ENCODE measurements around the gene GPR137.

GPR137 gene

DNA sequence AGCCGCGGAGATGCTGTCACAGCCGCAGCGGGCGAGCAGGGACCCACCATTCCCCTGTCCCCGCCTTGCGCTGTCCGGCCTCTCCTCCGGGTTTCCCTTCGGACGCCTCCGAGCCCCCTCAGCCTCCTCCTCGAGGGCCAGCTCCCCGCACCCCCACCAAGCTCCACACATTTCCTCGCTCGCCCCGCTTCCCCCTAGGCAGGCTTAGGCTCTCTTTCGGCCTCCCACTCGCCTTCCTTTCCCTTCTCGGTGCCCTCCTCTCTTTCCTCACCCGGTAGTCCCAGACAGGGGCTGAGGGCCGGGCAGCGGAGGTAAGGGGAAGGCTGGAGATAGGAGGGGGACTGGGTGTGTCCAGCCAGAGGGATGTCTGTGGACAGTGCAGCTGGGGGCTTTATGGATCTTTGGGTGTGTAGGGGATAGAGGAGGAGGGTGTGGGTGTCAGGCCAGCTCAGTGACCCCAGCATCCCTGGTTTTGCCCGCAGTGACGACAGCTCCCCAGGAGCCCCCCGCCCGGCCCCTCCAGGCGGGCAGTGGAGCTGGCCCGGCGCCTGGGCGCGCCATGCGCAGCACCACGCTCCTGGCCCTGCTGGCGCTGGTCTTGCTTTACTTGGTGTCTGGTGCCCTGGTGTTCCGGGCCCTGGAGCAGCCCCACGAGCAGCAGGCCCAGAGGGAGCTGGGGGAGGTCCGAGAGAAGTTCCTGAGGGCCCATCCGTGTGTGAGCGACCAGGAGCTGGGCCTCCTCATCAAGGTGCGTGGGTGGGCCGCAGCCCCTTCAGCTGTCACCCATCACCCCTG, 7.0 kb downstream of the GPR137 start:
- H3K27me3 ChIP-seq (ENCODE audit: control insufficient read depth in 5 of 5, insufficient read depth in 4 of 5, low read length in 5 of 5), result peaks cover 42 to 71% (median 59%) of the 10 kb centered on the region in 5 donors
- peaks cover 0 to 4% (median 0%) of the 10 kb centered on the region in 5 donors for H3K36me3 ChIP-seq (ENCODE audit: control insufficient read depth in 5 of 5, insufficient read depth in 5 of 5, low read length in 5 of 5)
- H3K4me3 ChIP-seq (ENCODE audit: low read depth in 1 of 5, low read length in 5 of 5), result peak overlapping the region in 2 of 5 donors; percentile 36 to 58
- no peaks in the 10 kb centered on the region for H3K9me3 ChIP-seq (ENCODE audit: control insufficient read depth in 5 of 5, low read length in 5 of 5)
- peaks cover 0 to 19% (median 12%) of the 10 kb centered on the region in 5 donors for H3K4me1 ChIP-seq (ENCODE audit: control insufficient read depth in 5 of 5, insufficient read depth in 5 of 5, low read length in 5 of 5)
- H3K9ac ChIP-seq (ENCODE audit: low read length in 5 of 5), result peak overlapping the region in 1 of 5 donors; percentile 37
- H3K27ac ChIP-seq (ENCODE audit: low read depth, low read length), result no peak overlapping the region

DNA sequence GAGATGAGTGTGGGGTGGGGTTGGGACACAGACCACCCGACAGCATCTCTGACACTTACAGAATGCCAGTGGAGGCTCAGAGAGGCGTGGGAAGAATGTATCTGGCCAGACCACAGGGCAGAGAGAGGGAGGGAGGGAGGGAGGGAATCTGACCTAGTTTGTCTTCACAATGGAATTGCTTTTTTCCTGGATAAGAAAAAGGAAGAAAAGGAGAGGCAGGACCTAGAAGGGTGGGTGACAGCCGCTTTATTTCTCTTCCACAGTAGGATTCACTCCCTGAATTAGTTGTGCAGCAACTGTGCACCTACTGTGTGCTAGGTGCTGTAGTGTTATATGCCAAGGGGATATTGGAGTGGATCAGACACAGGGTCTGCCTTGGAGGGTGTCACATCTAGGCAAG, 9.1 kb downstream of the GPR137 start:
- peaks cover 0 to 36% (median 25%) of the 10 kb centered on the region in 5 donors for H3K4me1 ChIP-seq (ENCODE audit: control insufficient read depth in 5 of 5, insufficient read depth in 5 of 5, low read length in 5 of 5)
- H3K4me3 ChIP-seq (ENCODE audit: low read depth in 1 of 5, low read length in 5 of 5), result no peak overlapping the region
- no peak overlapping the region for H3K27ac ChIP-seq (ENCODE audit: low read depth, low read length)
- H3K9ac ChIP-seq (ENCODE audit: low read length in 5 of 5), result no peak overlapping the region
- no peaks in the 10 kb centered on the region for H3K36me3 ChIP-seq (ENCODE audit: control insufficient read depth in 5 of 5, insufficient read depth in 5 of 5, low read length in 5 of 5)
- H3K9me3 ChIP-seq (ENCODE audit: control insufficient read depth in 5 of 5, low read length in 5 of 5), result no peaks in the 10 kb centered on the region
- peaks cover 50 to 82% (median 66%) of the 10 kb centered on the region in 5 donors for H3K27me3 ChIP-seq (ENCODE audit: control insufficient read depth in 5 of 5, insufficient read depth in 4 of 5, low read length in 5 of 5)

DNA sequence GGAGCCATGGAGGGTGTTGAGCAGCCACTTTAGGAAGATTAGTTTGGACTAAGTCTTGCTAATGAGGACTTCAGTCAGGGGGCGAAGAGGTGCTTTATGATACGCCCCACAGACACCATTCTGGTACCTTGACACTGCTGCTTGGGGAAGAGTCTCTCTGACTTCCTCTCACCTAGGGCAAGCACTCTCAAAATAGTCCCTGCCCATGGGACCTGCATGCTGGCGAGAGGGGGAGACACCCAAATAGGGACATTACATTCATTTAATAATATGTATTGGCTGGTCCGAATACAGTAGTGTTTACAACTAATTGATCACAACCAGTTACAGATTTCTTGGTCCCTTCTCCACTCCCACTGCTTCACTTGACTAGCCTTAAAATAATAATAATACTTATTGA, 10.1 kb downstream of the GPR137 start:
- H3K27me3 ChIP-seq (ENCODE audit: control insufficient read depth in 5 of 5, insufficient read depth in 4 of 5, low read length in 5 of 5), result peaks cover 45 to 79% (median 61%) of the 10 kb centered on the region in 5 donors
- no peaks in the 10 kb centered on the region for H3K9me3 ChIP-seq (ENCODE audit: control insufficient read depth in 5 of 5, low read length in 5 of 5)
- H3K36me3 ChIP-seq (ENCODE audit: control insufficient read depth in 5 of 5, insufficient read depth in 5 of 5, low read length in 5 of 5), result no peaks in the 10 kb centered on the region
- no peak overlapping the region for H3K9ac ChIP-seq (ENCODE audit: low read length in 5 of 5)
- peaks cover 0 to 46% (median 33%) of the 10 kb centered on the region in 5 donors for H3K4me1 ChIP-seq (ENCODE audit: control insufficient read depth in 5 of 5, insufficient read depth in 5 of 5, low read length in 5 of 5)
- H3K27ac ChIP-seq (ENCODE audit: low read depth, low read length), result no peak overlapping the region
- no peak overlapping the region for H3K4me3 ChIP-seq (ENCODE audit: low read depth in 1 of 5, low read length in 5 of 5)

DNA sequence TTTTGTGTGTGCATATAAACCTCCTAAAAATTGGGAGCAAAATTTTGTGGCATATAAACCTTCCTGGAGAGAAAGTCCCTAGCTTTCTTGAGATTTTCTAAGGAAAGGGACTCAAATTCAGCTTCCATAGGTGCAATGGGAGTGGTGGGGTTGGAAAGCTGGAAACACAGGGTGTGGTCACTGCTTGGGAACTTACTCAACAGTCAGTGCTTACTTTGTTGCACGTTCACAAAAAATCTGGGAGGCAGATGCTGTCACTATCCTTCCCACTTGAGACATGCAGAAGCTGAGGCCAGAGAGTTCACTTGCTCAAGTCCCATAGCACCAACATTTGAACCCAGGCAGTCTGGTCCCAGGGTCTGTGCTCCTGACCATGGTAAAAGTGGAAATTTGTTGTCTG, 10.6 kb downstream of the GPR137 start:
- H3K27me3 ChIP-seq (ENCODE audit: control insufficient read depth in 5 of 5, insufficient read depth in 4 of 5, low read length in 5 of 5), result peaks cover 41 to 75% (median 56%) of the 10 kb centered on the region in 5 donors
- no peak overlapping the region for H3K27ac ChIP-seq (ENCODE audit: low read depth, low read length)
- H3K9me3 ChIP-seq (ENCODE audit: control insufficient read depth in 5 of 5, low read length in 5 of 5), result no peaks in the 10 kb centered on the region
- H3K4me1 ChIP-seq (ENCODE audit: control insufficient read depth in 5 of 5, insufficient read depth in 5 of 5, low read length in 5 of 5), result peaks cover 0 to 46% (median 36%) of the 10 kb centered on the region in 5 donors
- H3K4me3 ChIP-seq (ENCODE audit: low read depth in 1 of 5, low read length in 5 of 5), result no peak overlapping the region
- no peaks in the 10 kb centered on the region for H3K36me3 ChIP-seq (ENCODE audit: control insufficient read depth in 5 of 5, insufficient read depth in 5 of 5, low read length in 5 of 5)
- H3K9ac ChIP-seq (ENCODE audit: low read length in 5 of 5), result no peak overlapping the region

DNA sequence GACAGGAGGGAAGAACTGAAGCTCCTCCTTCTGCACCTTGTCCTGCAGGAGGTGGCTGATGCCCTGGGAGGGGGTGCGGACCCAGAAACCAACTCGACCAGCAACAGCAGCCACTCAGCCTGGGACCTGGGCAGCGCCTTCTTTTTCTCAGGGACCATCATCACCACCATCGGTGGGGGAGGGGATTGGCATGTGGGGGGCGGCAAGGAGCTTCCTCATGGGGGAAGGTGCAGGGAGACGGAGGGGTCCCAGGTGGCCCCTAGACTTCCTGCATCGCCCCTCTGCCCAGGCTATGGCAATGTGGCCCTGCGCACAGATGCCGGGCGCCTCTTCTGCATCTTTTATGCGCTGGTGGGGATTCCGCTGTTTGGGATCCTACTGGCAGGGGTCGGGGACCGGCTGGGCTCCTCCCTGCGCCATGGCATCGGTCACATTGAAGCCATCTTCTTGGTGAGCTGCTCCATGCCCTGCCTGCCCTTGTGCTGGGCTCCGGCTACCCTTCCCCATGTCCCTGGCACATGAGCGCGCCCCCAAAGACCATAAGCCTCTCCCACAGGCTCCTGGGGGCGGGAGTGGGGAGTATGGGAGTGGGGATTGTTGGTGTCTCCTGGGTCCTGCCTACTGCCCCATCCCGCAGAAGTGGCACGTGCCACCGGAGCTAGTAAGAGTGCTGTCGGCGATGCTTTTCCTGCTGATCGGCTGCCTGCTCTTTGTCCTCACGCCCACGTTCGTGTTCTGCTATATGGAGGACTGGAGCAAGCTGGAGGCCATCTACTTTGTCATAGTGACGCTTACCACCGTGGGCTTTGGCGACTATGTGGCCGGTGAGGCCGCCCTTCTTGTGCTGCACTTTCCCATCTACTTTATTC, 11.4 kb downstream of the GPR137 start:
- Histone ChIP-seq H3K4me3 (ENCODE audit: low read depth in 1 of 5, low read length in 5 of 5) (no peak overlapping the region), H3K27ac (ENCODE audit: low read depth, low read length) (no peak overlapping the region), H3K36me3 (ENCODE audit: control insufficient read depth in 5 of 5, insufficient read depth in 5 of 5, low read length in 5 of 5) (no peaks in the 10 kb centered on the region), H3K9ac (ENCODE audit: low read length in 5 of 5) (no peak overlapping the region), H3K27me3 (ENCODE audit: control insufficient read depth in 5 of 5, insufficient read depth in 4 of 5, low read length in 5 of 5) (peaks cover 41 to 66% (median 52%) of the 10 kb centered on the region in 5 donors), H3K9me3 (ENCODE audit: control insufficient read depth in 5 of 5, low read length in 5 of 5) (no peaks in the 10 kb centered on the region), H3K4me1 (ENCODE audit: control insufficient read depth in 5 of 5, insufficient read depth in 5 of 5, low read length in 5 of 5) (peaks cover 0 to 40% (median 30%) of the 10 kb centered on the region in 5 donors)

DNA sequence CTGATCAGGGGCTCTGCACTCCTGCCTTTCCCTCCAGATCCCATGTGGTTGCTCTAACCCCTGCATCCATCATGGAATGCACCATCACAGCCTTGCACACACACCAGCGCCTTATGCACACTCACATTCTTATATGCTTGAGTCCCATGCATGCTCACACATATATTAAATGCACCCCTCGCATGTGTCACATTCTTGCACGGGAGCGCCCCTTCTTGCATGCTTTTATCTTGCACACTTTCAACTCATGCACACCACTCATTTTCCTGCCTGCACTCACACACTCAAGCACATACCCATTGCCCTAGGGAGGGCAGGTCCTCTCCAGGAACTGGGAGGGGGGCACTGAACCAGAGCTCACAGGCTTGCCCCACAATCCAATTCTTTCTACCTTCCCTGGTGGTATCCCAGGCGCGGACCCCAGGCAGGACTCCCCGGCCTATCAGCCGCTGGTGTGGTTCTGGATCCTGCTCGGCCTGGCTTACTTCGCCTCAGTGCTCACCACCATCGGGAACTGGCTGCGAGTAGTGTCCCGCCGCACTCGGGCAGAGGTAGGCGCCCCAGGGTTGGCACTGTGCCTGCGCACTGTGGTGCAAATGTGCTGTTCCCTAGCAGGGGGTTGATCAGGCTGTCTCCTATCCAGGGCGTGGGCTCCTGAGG, 12.2 kb downstream of the GPR137 start:
- Histone ChIP-seq H3K9me3 (ENCODE audit: control insufficient read depth in 5 of 5, low read length in 5 of 5) (no peaks in the 10 kb centered on the region), H3K4me3 (ENCODE audit: low read depth in 1 of 5, low read length in 5 of 5) (no peak overlapping the region), H3K27ac (ENCODE audit: low read depth, low read length) (no peak overlapping the region), H3K4me1 (ENCODE audit: control insufficient read depth in 5 of 5, insufficient read depth in 5 of 5, low read length in 5 of 5) (peaks cover 0 to 33% (median 22%) of the 10 kb centered on the region in 5 donors), H3K9ac (ENCODE audit: low read length in 5 of 5) (no peak overlapping the region), H3K36me3 (ENCODE audit: control insufficient read depth in 5 of 5, insufficient read depth in 5 of 5, low read length in 5 of 5) (no peaks in the 10 kb centered on the region), H3K27me3 (ENCODE audit: control insufficient read depth in 5 of 5, insufficient read depth in 4 of 5, low read length in 5 of 5) (peaks cover 36 to 59% (median 45%) of the 10 kb centered on the region in 5 donors)

DNA sequence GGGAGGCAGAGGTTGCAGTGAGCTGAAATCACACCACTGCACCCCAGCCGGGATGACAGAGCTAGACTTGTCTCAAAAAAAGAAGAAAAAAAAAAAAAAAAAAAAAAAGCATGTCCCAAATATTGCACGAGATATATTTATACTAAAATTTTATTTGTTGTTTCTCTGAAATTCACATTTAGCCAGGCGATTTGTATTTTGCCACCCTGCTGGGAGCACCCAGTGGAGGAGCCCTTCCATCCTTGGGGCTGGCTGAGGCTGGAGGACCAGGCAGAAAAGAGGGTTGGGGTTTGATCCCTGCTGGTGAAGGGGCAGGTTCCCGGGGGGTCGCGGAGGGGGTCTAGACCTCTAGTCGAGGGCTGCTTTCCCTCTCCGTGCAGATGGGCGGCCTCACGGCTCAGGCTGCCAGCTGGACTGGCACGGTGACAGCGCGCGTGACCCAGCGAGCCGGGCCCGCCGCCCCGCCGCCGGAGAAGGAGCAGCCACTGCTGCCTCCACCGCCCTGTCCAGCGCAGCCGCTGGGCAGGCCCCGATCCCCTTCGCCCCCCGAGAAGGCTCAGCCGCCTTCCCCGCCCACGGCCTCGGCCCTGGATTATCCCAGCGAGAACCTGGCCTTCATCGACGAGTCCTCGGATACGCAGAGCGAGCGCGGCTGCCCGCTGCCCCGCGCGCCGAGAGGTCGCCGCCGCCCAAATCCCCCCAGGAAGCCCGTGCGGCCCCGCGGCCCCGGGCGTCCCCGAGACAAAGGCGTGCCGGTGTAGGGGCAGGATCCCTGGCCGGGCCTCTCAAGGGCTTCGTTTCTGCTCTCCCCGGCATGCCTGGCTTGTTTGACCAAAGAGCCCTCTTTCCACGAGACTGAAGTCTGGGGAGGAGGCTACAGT, 13.6 kb downstream of the GPR137 start:
- Histone ChIP-seq H3K27me3 (ENCODE audit: control insufficient read depth in 5 of 5, insufficient read depth in 4 of 5, low read length in 5 of 5) (peaks cover 29 to 49% (median 36%) of the 10 kb centered on the region in 5 donors), H3K4me3 (ENCODE audit: low read depth in 1 of 5, low read length in 5 of 5) (peak overlapping the region; percentile 39 to 58 (median 54)), H3K36me3 (ENCODE audit: control insufficient read depth in 5 of 5, insufficient read depth in 5 of 5, low read length in 5 of 5) (no peaks in the 10 kb centered on the region), H3K27ac (ENCODE audit: low read depth, low read length) (no peak overlapping the region), H3K9me3 (ENCODE audit: control insufficient read depth in 5 of 5, low read length in 5 of 5) (no peaks in the 10 kb centered on the region), H3K9ac (ENCODE audit: low read length in 5 of 5) (peak overlapping the region in 3 of 5 donors; percentile 40 to 68 (median 53)), H3K4me1 (ENCODE audit: control insufficient read depth in 5 of 5, insufficient read depth in 5 of 5, low read length in 5 of 5) (peaks cover 0 to 39% (median 27%) of the 10 kb centered on the region in 5 donors)

DNA sequence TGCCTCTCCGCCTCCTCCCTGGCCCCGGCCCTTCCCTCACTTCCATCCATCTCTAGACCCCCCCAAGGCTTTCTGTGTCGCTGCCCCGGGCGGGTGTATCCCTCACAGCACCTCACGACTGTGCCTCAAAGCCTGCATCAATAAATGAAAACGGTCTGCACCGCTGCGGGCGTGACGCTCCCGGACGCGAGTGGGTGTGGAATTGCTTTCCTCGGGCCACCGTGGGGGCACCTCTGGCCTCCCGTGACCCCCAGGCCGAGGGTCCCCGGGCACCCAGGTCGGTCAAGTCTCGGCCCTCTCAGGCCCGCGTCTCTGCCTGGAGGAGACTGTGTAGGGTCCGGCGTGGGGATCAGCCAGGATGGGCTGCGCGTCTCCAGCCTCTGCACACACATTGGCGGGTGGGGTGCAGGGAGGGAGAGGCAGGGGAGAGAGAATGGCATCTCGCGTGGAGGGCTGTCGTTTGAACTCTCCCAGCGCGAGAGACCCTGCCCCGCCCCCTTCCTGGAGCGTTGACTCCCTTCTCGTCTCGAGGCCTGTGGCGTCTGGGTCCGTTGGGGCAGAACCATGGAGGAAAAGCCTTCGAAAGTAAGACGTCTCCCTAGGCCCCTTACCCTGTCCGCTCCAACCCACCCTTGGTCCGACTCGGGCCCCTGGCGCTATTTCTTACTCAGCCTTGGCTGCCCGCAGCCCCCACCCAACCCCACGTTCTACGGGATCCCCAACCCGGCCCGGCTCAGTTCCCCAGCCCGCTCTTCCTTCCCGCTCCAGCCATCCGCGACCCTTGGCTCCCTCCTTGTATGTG, 14.4 kb downstream of the GPR137 start, which contains the start of gene CATSPERZ:
TSS of gene CATSPERZ (plus strand) at position 512 of the 802 bp plus-strand sequence. CDS start at position 565, 53 bp downstream.
- peak within 1 kb of the TSS; percentile 40 to 58 (median 54) for H3K4me3 ChIP-seq (ENCODE audit: low read depth in 1 of 5, low read length in 5 of 5)
- peak within 1 kb of the TSS in 3 of 5 donors; percentile 40 to 68 (median 53) for H3K9ac ChIP-seq (ENCODE audit: low read length in 5 of 5)
- H3K9me3 ChIP-seq (ENCODE audit: control insufficient read depth in 5 of 5, low read length in 5 of 5), result no peaks in the 10 kb centered on the region
- peaks cover 28 to 43% (median 36%) of the 10 kb centered on the region in 5 donors for H3K27me3 ChIP-seq (ENCODE audit: control insufficient read depth in 5 of 5, insufficient read depth in 4 of 5, low read length in 5 of 5)
- H3K36me3 ChIP-seq (ENCODE audit: control insufficient read depth in 5 of 5, insufficient read depth in 5 of 5, low read length in 5 of 5), result no peaks in the 10 kb centered on the region
- H3K4me1 ChIP-seq (ENCODE audit: control insufficient read depth in 5 of 5, insufficient read depth in 5 of 5, low read length in 5 of 5), result peaks cover 0 to 45% (median 32%) of the 10 kb centered on the region in 5 donors
- no peak within 1 kb of the TSS for H3K27ac ChIP-seq (ENCODE audit: low read depth, low read length)

Measured in subcutaneous abdominal adipose tissue (tissue), 5 donors.